HG03103 (cell line): ENCODE measurements around the gene TBCB.
A peak's percentile ranks its signal among the peaks of the same experiment; 100 is the strongest.
"Not testable (repeated sequence)": the region's sequence is repeated elsewhere in the genome, so short reads cannot be mapped to it uniquely, and the experiment has no call there.

ENCODE experiments used
- ATAC-seq: cut with Tn5 transposase; IDR thresholded peaks from one replicate; pipeline ENCODE4 v1.9.1; 2021; ENCODE audit warnings: low read depth; ENCODE audit not compliant: unreplicated experiment

TBCB gene

DNA sequence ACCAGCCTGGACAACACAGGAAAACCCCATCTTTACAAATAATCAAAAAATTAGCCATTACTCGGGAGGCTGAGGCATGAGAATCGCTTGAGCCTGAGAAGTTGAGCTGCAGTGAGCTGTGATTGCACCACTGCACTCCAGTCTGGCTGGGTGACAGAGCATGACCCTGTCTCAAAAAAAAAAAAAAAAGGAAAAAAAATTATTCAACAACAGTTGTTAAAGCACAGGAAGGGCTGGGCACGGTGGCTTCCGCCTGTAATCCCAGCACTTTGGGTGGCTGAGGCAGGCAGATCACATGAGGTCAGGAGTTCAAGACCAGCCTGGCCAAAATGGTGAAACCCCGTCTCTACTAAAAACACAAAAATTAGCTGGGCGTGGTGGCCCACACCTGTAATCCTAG, 16.0 kb downstream of the TBCB start:
- ATAC-seq = not testable (repeated sequence)

- ATAC-seq = not testable (repeated sequence)
Measured at GRCh38 chr19:36134867-36135266, 19.6 kb downstream of the TBCB start.

DNA sequence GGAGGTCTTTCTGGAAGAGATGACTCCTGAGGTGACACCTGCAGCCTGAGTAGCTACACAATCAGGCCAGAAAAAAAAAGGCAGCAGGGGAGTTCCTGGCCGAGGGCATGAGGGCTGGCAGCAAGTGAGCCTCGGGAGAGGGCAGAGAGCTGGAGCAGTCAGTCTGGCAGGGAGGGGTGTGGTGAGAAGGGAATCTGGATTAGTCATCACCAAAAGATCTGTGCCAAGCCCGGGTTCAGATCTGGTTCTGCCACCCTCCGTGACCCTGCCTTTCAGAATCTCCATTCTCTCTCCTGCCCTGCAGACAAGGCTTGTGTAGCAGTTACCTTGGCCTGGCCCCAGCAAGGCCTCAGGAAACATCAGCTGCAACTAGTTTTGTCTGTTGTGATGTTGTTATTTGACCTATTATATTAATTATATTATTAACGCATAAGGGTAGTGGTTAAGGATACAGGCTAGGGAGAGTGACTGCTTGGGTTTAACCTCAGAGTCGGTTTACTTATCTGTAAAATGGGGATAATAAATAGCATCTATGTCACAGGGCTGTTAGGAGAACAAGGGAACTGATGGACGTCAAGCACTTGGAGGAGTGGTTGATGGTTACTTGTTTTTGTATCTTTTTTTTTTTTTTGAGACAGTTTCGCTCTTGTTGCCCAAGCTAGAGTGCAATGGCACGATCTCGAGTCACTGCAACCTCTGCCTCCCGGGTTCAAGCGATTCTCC, 21.9 kb downstream of the TBCB start:
- ATAC-seq = no peak

- no peak for ATAC-seq
Measured at GRCh38 chr19:36139120-36139472, 23.8 kb downstream of the TBCB start.

- ATAC-seq = peak; percentile 72
Measured at GRCh38 chr19:36139473-36140303, 24.4 kb downstream of the TBCB start, which contains the start of gene CAPNS1. CAPNS1 (plus strand) TSS chr19:36140066; CDS start chr19:36141012, 946 bp downstream.

DNA sequence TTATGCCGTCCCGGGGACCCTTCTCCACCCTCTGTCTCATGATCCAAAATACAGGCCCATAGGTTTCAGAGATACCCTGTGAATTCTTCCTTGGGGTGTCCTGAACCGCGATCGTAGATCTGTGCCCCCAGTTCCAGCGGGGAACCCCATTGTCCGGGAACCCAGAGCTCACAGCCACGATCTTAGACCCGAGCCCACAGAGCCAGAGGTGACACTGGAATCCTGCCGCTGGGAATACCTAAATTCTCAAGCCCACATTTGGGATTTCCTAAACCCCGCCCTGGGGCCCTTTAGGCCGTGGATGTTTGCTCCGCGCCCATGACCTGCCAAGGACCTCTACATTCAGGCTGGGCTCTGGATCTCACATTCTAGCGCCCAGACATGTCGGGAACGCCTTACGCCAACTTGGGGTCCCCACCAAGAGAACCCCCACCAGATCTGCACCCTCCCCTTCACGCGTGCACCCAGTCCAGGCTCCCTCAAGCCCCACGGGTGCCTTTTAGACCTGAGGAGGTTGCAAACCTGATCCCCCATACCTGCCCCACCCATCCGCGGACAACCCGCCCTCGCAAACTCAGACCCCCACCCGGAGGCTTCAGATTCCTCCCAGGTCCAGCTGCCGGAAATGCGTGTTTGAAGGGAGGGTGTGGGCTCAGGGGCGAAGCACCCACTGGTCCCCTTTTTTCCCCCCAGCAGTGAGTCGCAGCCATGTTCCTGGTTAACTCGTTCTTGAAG, 25.2 kb downstream of the TBCB start:
- ATAC-seq = no peak

DNA sequence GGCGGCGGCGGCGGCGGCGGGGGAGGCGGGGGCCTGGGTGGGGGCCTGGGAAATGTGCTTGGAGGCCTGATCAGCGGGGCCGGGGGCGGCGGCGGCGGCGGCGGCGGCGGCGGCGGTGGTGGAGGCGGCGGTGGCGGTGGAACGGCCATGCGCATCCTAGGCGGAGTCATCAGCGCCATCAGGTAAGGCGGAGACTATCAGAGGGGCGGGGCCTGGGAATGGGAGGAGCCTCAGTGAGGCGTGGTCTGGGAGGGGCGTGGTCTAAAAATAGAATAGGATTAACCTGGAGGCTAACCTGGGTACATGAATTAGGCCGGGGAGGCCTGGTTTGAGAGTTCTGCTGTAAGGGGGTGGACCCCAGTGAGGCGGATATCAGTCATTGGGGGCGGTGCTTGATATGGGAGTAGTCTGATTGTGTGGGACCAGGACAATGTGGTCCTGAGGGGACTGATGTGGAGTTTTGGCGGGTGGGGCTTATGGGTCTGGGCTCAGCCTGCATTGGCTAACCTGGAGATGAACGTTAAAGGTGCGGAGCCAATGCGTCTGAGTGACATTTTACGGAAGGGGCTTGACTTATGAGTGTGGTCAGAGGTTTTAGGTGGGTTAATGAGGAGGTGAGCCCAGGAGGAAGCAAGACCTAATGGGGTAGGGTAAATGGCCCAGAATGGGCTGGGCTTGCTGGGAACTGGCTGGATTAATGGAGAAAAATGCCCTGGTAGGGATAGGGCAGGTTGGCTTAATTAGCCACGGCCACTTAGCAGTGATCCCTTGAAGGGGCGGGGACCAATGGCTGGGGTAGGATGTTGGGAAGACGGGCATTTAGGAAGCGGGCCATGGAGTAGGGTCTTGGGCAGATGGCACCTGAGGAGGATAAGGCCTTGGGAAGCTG, 26.0 kb downstream of the TBCB start:
- ATAC-seq = no peak

- no peak for ATAC-seq
Measured at GRCh38 chr19:36142046-36142445, 26.8 kb downstream of the TBCB start.

DNA sequence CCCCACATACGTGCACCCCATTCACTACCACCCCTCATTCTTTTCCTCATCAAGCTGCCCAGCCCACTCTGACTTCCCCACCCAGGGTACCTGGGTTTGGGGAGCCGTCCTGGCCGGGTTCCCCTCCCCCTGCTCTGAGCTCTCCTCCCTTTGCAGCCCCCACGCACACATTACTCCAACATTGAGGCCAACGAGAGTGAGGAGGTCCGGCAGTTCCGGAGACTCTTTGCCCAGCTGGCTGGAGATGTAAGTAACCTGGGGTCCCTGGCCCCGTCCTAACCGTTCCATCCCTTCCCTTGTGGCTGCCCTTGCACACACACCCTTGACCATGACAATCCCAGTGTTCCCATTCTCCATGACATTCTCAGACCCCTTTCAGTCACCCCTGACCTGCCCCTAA, 27.2 kb downstream of the TBCB start:
- ATAC-seq = no peak

DNA sequence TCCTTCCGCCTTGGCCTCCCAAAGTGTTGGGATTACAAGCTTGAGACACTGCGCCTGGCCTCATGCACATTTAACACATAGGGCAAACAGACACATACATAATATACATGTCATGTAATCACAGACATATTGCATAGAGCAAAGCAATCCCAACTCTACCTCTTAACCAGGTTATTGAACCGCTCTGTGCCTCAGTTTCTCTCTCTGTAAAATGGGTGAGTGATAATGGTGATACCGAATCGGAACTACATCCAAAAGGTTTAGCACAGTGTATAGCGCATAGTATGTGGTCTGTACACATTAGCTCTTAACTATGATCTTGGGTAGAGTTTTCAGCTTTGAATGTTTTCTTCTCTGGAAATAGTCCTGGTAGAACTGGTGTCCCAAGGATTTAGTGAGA, 29.4 kb downstream of the TBCB start:
- no peak for ATAC-seq

DNA sequence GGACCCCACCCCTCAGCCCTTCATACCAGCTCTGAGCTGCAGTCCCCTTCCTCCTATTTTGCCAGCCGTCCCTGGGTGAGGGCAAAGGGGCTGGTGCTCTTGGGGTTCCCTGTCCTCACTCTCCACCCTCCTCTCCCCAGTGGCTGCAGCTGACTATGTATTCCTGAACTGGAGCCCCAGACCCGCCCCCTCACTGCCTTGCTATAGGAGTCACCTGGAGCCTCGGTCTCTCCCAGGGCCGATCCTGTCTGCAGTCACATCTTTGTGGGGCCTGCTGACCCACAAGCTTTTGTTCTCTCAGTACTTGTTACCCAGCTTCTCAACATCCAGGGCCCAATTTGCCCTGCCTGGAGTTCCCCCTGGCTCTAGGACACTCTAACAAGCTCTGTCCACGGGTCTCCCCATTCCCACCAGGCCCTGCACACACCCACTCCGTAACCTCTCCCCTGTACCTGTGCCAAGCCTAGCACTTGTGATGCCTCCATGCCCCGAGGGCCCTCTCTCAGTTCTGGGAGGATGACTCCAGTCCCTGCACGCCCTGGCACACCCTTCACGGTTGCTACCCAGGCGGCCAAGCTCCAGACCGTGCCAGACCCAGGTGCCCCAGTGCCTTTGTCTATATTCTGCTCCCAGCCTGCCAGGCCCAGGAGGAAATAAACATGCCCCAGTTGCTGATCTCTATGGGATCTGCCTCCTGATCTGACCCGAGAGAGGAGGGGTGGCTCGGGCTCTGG, 34.6 kb downstream of the TBCB start:
- no peak for ATAC-seq

DNA sequence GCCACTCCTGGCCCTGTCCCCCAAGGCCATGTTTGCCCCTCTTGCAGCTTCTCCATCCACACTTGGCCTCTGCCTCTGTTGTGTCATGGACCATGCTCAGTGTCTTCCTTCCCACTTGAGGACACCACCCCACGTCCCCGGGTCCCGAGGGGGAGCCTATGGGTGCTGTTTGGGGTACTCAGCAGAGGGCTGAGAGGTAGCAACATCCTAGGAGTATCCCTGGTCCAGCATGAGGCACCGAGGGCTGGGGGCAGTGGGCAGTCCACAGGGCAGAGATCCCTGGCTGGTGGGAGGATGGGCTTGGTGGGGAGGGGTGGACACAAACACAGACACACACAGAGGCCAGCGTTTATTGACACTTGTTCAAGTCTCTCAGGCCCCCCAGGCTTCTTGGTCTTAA, 35.3 kb downstream of the TBCB start:
- ATAC-seq = no peak

DNA sequence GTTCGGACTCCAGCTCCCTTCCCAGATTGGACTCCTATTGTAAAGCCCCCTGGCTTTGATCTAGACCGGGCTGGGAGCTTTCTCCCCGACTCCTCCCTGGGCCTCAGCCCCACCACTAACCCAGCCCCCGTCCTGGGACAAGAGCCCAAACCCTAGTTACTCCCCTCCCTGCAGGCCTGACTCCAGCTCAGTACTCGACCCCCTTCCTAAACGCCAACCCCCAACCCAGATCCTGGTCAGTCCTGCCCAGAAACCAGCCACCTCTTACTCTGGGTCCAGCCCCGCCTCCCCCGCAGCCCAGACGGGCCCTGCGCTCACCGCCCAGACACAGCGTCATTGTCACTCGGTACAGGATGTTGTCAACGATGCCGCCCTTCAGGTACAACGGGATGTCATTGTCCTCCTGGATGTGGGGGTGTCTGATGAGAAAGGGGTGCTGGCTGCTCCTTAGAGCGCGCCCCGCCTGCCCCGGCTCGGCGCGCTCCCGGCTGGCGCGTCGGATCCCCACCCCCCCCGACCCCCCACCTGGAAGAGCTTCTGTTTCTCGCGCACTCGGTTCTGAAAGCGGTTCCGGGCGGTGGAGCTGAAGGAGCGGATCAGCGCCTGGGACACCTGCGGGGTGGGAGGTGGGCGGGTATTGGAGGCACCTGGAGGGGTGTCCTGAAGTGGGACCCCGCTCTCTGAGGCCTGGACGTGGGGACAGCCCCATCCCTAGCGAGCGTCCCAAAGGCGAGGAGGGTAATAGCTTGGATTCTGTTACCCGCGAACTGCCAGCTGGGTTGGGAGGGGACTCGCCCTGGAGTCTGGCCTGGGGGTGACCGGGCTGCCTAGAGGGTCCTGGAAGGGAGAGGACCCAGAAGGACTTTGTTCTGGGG, 36.1 kb downstream of the TBCB start:
- ATAC-seq = no peak

DNA sequence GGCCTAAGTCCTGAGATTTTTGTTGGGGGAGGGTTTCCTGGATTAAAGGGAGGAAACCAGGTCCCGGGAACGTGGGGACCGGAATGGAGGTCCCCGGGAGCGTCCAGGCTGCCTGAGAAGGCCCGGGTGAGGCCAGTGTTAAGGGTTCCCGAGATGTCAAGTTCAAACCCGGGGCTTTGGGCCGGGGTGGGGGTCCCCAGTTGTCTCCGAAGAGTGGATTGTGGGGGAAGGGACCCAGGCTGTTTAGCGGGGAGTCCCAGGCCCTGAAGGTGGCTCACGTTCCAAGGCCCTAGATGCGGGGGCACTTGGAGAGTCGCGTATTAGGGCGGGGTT, 36.7 kb downstream of the TBCB start:
- ATAC-seq = no peak

DNA sequence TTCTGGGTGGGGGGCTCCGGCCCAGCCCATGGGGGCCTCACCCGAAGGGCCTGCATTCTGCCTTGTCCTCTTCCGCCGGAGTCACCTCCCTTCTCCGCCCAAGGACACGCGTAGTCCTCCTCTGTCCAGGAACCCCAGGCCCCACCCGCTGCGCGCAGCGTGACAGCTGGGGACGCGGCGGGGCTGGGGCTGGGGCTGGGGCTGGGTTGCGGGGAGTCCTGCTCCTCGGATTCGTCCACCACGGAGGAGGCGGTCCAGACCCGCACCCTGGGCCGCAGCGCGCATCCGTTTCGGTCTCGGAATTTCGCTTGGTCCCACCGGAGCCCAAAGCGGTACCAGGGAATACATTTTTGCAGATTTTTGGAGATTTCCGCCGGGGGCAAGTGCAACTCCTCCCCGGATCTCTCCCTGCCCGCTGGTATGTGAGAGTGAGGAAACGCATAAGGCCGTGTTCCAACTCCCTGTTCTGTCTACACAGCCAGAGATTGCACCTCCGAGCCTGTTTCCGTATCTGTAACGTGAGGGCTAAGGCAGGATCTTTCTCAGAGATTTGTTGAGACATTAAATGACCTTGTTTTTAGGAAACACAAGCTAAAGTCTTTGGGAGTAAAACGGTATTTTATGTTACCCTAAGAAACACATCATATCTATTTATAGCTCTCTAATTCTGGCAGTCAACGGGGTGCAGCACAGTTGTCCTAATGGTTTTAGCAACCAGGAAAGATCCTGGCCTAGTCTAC, 37.3 kb downstream of the TBCB start, which contains the start of gene COX7A1:
Gene COX7A1 (minus strand): TSS at position 96 of the 740 bp plus-strand sequence. CDS start 40 bp downstream, at position 56.
- ATAC-seq = no peak

DNA sequence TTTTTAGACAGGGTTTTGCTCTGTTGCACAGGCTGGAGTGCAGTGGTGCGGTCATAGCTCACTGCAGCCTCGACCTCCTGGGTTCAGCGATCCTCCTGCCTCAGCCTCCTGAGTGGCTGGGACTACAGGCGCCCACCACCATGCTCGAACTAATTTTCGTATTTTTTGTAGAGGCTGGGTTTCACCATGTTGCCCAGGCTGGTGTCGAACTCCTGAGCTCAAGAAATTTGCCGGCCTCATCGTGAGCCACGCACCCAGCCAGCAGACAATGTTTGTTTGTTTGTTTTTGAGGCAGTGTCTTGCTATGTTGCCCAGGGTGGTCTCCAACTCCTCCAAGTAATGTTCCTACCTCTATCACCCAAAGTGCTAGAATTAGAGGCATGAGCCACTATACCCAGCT, 37.9 kb downstream of the TBCB start:
- no peak for ATAC-seq

- ATAC-seq = no peak
Measured at GRCh38 chr19:36160821-36161596, 45.7 kb downstream of the TBCB start.
